T47D (cell line): ENCODE data around the gene FCAMR.

Experiments
- DNase-seq, 2 experiments: peaks; one replicate each; pipeline versions ENCODE4 v3.0.0 to v3.0.0-alpha.2; 2011 to 2012; ENCODE audit warnings: low read depth in 1 of 2, low spot score in 1 of 2
- JUND ChIP-seq: IDR thresholded peaks from 2 replicates; pipeline ENCODE4 v1.6.1; 2012; ENCODE audit warnings: low read depth
- in situ Hi-C: cut with HindIII; loops from 2 replicates; pipeline ENCODE4 v1.10.0; 2016; ENCODE audit warnings: low sequenced_read_pairs, low pct_unique_long_range_greater_than_20kb

Gene FCAMR

DNA sequence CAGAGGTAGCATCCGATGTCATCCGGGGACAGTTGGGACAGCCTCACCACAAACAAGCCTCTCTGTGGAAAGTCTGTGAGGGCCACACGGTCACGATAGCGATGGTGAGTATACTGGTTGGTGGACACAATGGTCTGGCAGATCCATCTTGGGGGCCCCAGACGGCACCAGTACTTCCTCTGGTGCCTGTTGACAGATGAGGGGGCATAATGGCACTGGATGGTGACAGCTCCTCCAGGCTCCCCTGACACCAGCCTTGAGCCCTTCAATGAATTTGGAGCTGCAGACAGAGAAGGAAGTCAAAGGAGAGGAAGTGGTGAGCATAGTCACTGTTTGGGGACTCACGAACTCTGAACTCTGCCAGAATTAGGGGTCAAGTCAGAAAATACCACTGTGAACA, 8.0 kb downstream of the FCAMR start:
- no peak for TF ChIP-seq JUND
- DNase-seq: no peak
- in situ Hi-C loops: no loop called here

DNA sequence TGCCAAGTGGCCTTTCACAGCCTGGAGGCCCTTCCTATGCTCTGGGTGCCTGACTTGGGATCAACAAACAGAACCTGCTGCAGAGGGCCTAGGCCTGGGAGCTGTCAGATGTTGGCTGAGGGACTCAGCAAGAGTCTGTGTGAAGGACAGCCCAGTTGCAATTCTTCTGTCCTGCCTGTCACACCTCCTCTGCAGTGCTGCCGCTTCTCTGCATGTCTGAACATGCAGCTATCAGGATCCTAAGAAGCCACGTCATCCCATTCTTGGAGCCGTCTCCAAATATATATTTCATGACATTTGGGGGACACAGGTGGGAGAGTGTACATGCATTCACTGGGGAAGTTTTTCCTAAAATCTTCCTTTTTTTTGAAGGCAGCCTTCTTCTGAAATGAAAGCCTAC, 8.6 kb downstream of the FCAMR start:
- TF ChIP-seq JUND: no peak
- no peak for DNase-seq
- in situ Hi-C loops: no loop called here

DNA sequence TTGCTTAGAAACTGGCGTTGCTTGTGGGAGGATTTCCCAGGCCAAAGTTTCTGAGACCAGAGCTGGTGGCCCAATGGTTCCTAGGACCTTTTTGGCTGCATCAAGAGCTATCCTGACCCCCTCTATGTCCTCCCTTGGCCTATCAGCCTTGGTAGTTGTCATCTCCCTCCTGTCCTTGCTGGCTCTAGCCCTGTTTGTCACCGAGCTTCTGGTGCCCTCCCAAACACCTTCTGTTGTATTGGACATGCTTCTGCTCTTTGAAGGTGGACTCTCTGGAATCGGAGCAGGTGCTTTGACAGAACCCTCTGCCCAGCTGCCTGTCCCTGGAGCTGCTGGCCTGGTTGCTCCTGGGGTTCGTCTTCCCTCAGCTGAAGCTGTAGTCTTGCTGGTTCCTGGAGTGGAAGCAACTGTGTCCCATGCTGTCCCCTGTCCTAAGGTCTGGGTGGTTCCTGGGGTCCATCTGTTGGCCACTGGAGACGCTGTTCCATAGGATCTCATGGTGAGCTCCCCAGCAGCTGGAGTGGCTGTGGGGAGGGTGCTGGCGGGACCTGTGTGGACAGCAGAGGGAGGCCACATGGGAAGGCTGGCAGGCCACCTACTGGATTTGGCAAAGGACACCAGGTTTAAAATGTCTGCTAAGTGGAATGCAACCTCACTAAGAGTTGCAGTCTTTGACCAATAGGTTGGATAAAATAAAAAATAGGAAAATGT, 9.4 kb downstream of the FCAMR start:
- in situ Hi-C loops: no loop called here
- DNase-seq: no peak
- no peak for TF ChIP-seq JUND

DNA sequence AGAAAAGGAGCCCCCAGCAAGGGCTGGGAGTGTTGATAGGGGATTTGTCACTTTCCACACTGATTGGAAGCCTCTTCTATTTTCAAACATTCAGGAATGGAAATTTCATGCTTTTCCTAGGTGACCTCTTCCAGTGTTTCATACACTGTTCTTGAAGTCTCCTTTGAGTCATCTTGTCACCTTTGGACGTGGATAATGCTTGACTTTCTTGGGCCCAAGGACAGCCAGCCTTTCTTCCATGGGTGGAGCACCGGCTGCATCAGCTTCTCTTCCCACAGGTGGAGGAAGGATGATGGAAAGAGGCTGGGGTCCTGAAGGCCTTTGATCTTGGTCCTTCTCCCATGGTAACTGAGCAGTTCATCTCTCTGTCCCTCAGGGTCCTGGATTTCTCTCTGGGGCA, 12.1 kb downstream of the FCAMR start:
- no peak for DNase-seq
- in situ Hi-C loops: no loop called here
- no peak for TF ChIP-seq JUND

DNA sequence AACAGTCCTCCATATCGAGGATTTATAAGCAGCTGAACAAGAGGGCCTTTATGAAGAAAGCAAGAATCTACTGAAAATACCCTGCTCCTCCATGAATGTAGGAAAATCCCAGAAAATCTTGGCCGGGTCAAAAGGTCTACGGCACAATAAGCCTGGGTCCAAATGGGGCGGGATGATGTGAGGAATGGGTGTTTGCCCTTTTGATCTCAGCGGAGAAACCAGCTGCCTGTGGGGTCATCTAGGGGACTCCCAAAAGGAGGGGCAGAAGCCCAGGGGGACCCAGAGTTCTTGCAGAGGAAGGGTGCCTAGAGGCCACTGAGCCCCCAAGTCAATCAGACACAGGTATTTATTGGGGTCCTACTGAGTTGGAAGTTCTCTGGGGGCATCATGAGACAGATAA, 12.6 kb downstream of the FCAMR start:
- in situ Hi-C loops: no loop called here
- no peak for TF ChIP-seq JUND
- DNase-seq: no peak

DNA sequence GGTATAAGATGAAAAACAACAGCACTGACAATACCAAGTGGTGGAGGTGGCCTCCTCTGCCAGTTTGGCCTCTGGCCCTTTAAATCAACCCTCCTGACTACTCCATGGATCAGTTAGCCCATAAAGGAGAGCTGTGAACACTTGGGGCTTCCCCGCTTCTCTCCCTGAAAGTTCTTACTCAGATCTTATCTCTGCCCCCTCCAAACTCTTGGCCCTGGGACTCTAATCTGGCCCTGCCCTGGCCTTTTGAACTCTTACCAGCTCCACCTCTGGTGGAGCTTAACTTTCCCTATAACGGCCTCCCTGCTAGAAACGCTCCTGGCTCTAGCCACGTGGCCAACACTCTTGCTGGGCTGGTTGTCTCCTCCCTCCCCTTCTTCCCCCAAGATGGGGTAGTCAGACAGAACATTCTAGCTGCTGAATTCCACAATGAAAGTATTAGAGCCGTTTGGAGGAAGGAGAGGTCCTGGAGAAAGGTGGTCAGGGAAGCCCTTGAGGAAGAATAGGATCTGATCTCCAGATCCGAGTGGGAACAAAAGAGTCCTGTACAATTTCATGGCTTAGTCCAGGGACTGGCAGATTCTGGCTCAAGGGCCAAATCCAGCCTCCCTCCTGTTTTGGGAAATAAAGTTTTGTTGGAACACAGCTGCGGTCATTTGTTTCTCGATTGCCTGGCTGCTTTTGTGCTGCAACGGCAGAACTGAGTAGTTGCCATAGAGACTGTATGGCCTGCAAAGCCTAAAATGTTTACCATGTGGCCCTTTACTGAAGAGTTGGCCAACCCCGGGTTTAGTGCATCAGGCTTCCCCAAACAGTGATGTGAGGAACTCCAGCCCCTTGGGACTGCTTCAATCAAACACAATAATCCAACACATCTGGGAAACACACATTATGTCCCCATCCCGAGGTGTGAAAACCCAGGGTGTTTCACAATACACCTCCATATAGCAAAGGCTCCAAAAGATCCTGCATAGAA, 14.5 kb downstream of the FCAMR start:
- no peak for TF ChIP-seq JUND
- no peak for DNase-seq
- in situ Hi-C loops: no loop called here

DNA sequence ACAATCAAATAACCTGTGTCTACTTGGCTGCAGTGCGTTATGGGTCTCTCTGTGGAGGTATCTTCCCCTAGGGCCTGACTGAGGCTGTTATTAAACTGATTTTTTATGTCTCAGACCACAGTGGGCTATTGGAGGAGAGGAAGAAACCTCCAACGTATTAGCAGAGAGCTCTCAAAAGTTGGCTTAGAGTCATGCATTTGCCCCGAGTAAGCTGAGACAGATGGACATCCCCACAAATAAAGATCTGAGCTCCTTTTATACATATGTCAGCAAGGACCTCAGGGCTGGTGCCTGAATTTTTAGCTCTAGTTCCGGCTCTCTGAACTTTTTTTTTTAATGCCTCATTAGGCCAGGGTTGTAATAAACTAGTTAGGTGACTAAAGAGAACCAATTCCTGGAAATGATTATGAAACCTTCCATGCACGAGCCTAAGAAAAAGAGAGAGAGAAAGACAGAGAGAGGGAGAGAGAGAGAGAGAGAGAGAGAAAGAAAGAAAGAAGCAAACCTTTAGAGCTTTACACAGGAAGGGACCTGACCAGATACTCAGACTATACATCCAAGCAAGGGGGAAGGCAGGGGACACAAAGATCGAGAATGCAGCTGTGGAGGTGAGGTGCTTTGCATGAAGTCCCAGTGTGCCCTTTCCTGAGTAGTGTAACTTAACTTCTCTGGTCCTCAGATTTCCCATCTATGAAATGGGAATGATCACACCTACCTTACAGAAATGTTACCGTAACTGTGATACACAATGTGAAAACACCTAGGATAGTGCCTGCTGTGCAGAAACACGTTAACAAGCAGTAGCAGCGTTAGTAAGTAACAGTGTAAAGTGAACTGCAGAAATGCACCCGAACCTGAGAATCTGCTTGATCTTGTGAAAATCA, 15.6 kb downstream of the FCAMR start:
- in situ Hi-C loops: no loop called here
- TF ChIP-seq JUND: no peak
- DNase-seq: no peak

DNA sequence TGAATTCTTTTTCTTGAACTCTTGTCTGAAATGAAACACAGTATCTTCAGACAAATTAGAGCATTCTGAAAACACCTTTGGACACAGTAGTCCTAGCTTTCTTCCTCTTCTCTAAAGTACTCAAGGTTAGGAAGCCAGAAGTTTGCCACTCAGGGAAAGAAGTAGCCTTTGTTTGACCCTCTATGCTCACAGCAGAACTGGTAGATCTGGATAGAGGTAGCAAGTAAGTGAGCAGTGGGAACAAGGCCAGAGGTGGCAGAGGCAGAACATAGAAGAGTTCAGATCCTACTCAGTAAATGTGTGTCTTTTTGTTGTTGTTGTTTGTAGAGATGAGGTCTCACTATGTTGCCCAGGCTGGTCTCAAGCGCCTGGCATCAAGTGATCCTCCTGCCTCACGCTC, 16.6 kb downstream of the FCAMR start:
- in situ Hi-C loops: no loop called here

DNA sequence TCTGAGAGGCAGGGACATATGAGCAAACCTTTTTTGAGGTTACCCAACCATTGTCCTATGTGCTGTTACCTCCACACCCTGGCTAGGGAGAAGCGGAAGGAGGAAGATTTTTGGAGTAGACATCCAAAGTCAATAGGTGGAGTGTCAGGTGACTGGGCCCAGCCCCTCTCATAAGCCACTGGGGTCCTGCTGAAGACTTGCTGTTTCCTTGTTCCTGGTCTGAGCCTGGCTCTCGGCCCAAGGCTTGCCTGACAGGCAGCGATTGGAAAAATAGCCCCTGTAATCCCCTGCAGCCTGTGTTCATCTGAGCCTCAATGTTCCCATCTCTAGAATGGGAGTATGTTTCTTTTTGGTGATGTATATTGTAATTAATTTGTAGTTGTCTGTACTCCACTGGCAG, 17.1 kb downstream of the FCAMR start:
- in situ Hi-C loops: no loop called here
- peak in 1 of 2 experiments; percentile 45 for DNase-seq
- no peak for TF ChIP-seq JUND

More for the DNA sequence above, 16.6 kb downstream of the FCAMR start:
- DNase-seq: peak; percentile 51 to 90
- TF ChIP-seq JUND: no peak

DNA sequence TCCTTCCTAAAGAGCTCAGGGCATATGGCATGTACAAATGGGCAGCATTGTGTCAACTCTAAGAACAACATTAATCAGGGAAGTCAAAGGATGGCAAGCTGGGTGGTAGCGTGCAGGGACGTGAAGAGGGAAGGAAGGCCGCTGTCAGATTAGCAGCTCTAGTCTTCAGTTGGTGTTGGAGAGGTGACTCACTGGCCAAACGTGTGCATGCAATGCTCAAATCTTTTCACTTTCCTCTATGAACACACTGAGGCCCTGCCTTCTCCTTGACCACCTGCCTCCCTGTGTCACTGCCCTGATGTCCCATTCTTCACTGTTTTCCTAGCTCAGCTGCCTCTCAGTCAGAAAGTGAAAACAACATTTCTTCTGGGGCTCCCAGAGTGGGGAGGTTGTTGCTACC, 18.1 kb downstream of the FCAMR start:
- in situ Hi-C loops: no loop called here
- no peak for TF ChIP-seq JUND
- DNase-seq: no peak

DNA sequence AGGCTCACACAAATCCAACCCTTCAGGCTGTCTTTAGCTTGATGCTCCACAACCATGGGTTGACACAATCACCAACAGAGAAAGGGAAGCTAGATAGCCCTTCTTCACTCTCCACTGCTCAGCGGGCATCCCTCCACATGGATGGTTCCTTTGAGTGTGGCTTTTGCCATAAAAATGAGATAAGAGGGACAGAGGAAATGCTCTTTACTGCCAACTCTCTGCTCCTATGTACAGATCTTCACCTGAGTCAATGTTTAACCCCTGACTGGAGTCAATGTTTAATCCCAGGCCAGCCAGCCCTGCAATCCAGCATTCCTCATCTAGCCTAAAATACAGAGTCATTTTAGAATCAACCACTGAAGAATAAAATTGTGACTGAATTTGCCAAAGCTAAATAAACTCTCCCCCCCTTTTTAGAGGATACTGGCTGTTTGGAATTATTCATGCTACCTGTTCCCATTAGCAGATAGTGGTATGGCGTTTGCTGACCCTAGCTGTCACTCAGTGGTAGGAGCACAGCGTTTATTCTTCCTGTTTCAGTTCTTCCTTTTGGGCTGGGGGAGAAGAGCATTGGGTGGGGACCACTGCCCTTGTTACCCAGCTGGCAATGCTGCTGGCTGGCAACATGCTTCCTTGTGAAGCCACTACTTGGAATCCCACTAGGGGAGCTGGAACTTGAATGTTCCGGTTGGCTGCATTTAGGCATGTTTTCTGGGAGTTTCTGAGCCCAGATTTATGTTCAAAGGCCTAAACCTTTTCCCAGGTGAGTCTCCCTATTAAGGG, 18.8 kb downstream of the FCAMR start:
- no peak for TF ChIP-seq JUND
- no peak for DNase-seq
- in situ Hi-C loops: no loop called here

DNA sequence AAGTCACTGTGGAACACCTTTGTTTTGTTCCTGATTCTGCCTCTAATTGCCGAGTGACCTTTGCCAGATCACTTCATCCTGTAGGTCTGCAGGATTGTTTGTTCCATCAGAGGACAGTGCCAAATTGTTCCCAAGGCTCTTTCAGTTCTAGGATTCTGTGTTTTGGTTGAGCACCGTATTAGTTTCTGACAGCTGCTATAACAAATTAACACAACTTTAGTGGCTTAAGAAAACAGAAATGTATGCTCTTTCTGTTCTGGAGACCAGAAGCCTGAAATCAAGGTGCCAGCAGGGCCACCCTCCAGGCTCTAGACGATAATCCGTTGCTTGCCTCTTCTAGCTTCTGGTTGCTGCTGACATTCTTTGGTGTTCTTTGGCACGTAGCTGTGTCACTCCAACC, 20.6 kb downstream of the FCAMR start:
- in situ Hi-C loops: no loop called here
- no peak for TF ChIP-seq JUND
- DNase-seq: no peak
